HG03039 (cell line): ENCODE data around the gene PPP1R3E.
"Not testable (repeated sequence)": the region's sequence is repeated elsewhere in the genome, so short reads cannot be mapped to it uniquely, and the experiment has no call there.

Experiments used
- ATAC-seq: cut with Tn5 transposase; IDR thresholded peaks from one replicate; pipeline ENCODE4 v1.9.1; 2021; ENCODE audit warnings: mild to moderate bottlenecking, moderate library complexity; ENCODE audit not compliant: unreplicated experiment

PPP1R3E gene

DNA sequence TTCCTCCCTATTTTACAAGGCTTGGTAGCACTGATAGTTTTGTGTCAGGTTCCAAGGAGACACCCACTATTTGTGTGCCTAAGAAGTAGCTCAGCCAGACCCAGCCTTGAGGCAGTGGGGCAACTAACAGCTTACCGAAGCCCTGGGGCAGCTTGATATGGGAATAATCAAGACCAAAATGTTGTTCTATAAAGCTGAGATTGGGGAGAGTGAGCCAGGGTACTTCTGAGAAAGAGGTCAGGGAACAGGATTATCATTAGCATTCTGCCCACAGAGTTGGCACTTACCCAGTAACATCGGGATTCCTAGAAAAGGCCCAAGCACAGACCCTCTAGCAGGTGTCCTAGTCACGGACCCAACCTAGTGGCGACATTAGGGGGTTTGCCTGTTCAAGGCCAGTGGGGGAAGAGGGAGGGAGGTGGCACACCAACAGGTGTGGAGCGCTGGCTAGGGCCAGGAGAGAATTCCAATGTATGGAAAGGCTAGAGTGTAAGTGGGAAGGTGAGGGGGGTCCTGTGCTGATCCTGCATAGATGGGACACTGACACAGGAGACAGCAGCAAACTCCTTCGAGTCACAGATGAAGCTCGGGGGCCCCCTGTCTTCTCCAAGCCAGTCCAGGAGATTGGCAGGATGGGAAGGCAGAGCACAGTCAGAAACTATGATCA lies 4.9 kb downstream of the PPP1R3E start:
- ATAC-seq: no peak

GRCh38 chr14:23297096-23297495 lies 5.6 kb downstream of the PPP1R3E start:
- ATAC-seq: no peak

DNA sequence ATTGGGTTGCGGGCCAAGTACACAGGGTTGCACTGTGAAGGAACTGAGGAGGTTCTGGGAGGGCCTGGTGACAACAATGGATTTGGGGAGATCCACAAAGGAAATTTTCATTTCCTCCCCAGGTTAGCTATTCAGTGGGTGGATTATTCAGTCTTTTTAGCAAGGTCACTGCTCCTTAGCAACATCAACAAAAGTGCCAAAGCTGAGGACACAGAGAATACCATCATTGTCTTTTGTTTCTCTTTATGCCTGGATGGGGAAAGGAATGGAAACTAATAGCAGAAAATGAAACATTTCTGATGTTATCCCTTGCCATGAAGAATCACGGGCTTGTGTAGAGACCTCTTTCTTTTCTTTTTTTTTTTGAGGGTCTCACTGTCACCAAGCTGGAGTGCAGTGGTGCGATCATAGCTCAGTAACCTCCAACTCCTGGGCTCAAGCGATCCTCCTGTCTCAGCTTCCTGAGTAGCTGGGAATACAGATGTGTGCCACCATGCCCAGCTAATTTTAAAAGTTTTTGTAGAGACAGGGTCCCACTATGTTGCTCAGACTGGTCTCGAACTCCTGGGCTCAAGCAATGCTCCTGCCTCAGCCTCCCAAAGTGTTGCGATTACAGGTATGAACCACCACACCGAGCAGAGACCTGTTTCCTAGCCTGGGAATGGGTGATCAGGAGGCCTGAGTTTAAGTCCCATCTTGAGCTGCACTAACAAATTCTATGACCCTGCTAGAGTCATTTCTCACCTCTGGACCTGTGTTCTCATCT lies 6.5 kb downstream of the PPP1R3E start:
- ATAC-seq: no peak

- ATAC-seq: no peak
Observed at GRCh38 chr14:23294734-23295561, 7.7 kb downstream of the PPP1R3E start.

DNA sequence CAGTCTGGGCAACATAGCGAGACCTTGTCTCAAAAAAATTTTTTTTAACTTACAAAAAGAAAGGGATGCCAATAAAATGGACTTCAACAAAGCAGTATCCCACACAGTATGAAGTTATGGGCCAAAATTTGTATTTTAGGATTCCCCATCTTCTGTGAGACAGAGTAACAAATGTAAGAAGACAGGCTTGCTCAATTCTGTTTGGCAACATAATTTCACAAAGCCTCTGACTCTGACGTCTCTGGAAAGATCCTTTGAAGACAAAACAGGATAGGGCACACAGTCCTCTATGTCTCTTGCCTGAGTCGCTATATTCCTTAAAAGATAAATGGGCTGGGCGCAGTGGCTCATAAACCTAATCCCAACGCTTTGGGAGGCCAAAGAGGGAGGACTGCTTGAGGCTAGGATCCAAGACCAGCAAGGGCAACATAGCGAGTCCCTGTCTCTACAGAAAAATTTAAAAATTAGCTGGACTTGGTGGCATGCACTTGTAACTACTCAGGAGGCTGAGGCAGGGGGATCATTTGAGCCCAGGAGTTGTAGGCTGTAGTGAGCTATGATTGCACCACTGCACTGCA lies 15.7 kb downstream of the PPP1R3E start:
- no peak for ATAC-seq

DNA sequence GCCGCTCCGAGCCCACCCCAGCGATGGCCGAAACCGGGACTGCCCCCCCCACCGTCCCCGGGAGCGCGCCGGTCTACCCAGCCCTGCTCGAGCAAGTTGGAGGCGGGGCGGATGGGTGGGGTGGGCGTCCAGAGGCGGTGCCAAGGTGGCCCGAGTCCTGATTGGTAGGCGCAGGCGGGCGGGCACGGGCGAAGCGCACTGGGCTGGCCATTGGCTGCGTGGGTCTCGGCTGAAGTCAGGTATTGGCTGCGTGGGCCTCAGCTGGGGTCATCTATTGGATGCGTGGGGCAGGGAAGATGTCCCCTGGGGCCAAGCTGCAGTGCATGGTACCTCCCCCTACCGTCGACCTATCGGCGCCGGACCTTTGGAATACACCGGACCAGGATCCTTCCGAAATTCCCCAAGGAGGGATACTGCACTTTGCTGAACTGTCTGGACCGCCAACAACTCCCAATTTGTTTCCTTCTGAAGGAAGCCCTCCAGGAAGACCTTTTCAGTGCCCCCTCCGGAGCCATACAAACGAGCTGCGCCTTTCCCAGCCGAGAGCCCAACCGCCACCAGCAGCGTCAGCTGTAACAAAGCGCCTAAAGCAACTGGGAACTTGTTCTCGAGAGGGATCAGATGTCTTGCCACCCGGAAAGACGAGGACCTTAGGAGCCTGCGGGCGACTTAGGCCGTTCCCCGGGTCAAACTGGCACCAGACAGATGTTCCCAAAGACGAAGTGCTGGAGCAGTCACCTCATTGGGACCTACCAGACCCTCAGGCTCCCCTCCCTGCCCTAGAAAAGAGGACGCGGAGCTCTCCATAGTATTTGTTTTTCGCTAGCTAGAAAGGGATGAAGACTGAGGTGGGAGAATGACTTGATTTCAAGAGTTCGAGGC lies 16.4 kb downstream of the PPP1R3E start, which contains the start of gene HOMEZ:
HOMEZ (minus strand) TSS at position 113 of the 882 bp plus-strand sequence. CDS start 180 bp downstream, outside the sequence.
- peak; percentile 97 for ATAC-seq

DNA sequence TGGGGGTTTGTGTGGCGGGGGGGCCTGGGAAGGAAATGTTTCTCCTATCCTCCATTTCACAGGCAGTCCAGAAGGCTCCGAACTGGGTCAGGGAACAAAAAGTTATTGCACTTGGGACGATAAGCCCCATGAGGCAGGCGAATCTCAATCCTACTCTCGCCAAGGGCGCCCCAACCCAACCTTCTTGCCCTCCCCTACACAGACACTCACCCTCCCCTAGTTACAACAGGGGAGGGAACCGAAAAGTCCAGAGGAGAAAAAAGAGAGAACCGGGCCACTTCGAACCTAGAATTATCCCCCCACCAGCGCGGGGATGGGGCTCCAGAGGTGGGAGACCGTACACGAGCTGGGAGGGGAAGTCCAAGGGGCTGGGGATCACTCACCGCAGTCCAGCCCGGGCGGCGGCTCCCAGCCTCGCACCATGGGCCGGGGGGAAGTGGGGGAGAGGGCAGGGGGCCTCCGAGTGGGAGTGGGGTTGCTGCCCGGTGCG lies 17.1 kb downstream of the PPP1R3E start:
- peak; percentile 14 for ATAC-seq

DNA sequence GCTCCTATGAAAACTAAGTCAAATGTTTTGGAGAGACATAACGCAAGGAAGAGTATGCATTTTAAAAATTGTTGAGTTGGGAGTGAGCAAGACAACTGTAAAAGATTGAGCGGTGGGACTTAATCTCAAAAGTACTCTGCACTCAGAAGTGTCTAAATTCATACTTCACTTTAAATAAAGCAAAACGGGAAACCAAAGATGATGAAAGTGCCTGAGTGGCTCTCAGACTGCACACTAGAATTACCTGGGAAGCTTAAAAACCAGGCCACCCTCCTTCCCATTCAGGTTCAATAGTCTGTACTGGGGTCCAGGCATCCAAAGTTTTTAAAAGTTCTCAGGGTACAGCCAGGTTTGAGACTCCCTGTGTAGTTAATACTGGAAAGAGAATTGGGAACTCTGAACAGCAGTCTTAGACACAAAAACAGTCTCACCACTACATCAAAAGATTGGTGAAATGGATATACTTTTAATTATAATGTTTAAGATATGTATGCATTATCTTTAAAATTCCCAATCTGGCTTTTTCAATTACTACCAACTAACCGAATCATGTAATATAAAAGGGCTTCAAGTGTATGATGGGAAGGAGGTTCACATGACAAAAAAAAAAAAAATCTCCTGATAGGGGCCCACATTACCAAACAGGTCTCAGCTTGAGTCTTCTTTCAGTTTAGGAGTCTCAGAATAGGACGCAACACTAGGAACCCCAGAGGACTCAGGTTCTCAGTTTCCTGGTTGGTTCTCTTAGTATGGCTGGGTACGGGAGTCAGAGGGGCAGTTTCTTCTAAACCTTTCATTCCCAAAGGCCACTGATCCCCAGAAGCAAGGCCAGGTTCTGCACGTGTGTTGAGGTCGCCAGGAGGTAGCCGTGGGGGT lies 17.8 kb downstream of the PPP1R3E start:
- no peak for ATAC-seq

DNA sequence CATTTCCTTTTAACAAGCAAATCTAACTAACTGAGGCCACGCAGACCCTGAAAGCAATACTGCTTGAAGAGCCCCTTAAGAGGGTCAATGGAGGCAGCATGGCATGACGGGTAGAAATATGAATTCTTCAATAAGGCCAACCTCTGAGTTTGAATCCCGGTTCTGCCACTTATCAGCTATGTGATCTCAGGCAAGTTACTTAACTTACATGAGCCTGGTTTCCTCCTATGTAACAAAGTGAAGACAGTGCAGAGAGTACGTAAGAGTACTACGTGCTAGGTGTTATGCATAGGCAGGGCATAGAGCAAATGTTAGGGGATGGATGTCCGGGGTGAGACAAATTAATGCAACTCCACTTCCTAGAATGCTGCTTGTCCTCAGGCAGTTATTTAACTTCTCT lies 21.4 kb downstream of the PPP1R3E start:
- no peak for ATAC-seq

DNA sequence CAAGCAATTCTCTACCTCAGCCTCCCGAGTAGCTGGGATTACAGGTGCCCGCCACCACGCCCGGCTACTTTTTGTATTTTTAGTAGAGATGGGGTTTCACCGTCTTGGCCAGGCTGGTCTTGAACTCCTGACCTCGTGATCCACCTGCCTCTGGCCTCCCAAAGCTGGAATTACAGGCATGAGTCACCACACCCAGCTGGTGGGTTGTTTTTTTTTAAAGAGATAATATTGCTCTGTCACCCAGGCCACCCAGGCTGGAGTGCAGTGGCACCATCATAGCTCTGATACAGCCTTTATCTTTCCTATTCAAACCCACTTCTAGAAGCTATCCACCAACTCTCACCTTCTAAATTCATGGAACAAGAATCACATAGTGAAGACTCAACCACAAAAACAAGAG lies 24.7 kb downstream of the PPP1R3E start:
- ATAC-seq: not testable (repeated sequence)

DNA sequence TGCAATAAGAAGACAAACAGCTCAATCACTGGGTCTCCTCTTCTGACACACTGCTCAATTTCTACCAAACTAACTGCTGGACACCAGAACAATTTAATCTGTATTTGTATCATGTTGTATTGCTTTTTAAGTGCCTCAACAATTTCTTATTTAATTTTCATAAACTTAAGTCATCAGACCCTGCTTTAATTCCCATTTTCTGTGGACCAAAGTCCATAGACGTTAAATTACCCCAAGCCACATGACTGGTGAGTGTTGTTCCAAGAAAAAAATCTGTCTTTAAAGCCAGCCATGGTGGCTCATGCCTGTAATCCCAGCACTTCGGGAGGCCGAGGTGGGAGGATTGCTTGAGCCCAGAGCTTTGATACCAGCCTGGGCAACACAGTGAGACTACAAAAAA lies 25.5 kb downstream of the PPP1R3E start:
- ATAC-seq: no peak

DNA sequence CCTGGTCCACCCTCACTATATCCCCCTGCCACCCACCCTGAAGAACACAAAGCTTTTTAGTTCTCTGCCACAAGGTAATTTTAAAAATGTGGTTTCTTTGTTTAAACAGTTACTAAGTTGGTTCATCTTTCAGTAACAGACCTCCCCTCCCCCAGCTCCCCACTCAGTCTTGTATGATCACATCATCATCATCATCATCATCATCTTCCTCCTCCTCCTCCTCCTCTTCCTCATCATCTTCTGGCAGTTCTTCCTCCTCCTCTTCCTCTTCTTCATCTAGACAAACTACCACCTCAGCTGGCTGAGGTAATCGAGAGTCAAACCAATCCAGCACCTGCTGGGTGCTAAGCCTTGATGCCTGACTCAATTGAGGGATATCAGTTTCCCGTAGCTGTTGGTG lies 27.2 kb downstream of the PPP1R3E start:
- ATAC-seq: no peak

- no peak for ATAC-seq
Observed at GRCh38 chr14:23269193-23269592, 33.5 kb downstream of the PPP1R3E start.

- ATAC-seq: not testable (repeated sequence)
Observed at GRCh38 chr14:23260849-23261248, 41.8 kb downstream of the PPP1R3E start.

DNA sequence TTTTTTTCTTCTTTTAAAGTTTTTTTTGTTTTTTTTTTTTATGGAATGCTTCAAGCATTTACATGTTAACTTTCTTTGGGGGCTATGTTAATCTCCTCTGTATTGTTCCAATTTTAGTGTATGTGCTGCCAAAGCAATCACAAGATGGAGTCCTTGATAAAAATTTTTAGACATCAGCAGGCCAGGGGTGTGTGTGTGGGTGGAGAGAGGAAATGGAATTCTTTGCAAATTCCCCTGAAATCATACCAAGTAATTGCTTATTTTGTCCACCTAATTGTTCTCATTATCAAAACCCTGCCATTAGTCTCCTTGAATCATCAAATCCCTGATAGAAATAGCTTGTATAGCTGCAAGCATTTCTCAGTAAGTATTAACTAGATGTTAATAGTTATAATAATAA lies 43.2 kb downstream of the PPP1R3E start:
- ATAC-seq: no peak

DNA sequence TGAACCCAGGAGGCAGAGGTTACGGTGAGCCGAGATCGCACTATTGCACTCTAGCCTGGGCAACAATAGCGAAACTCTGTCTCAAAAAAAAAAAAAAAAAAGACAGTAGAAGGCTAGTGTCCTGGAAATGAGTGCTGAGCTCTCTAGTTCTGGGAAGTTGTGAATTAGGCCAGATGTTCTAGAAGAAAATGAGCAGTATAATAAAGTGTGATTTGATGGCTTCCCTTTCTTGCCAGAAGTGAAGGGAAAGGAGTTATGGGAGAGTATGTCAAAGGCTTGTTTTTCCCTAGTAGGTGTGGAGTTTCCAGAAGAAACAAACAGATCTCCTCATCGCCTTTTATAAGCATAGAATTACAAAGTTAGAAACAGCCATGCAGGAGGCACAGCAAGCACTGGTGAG lies 44.4 kb downstream of the PPP1R3E start:
- no peak for ATAC-seq

DNA sequence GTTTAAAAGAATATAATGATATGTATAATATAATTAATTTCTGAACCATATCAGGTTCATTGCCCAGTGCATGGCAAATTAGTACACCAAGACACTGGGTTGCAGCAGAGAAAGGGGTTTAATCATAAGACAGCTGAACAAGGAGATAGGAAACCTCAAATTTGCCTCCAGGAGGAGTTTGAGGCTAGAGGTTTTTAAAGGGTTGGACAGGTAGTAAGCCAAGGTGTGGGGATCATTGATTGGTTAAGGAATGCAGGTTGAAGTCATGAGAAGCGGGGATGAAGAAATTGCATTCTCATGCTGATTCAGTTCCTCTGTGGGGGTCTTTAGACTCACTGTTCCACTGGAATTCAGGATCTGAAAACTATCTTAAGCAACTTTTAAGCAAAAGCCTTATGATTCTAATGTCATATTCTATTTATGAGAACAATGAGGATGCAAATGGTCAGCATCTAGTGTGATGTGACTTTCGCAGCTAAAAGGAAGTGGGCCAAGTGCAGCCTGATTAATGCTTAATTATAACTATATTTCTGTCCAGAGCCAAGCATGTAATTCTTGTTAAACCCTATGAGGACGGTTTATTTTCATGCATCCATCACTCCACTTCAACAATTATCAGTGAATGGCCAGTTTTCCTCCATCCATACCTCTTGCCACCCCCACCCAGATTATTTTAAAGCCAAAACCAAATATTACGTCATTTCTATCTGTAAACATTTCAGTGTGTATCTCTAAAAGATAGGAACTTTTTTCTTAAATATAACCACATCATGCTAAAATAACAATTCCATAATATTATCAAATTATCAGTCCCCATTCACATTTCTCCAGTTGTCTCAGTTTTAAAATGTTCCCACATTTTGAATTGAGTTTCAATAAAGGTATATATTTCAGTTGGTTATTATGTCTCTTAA lies 50.0 kb downstream of the PPP1R3E start:
- ATAC-seq: no peak

DNA sequence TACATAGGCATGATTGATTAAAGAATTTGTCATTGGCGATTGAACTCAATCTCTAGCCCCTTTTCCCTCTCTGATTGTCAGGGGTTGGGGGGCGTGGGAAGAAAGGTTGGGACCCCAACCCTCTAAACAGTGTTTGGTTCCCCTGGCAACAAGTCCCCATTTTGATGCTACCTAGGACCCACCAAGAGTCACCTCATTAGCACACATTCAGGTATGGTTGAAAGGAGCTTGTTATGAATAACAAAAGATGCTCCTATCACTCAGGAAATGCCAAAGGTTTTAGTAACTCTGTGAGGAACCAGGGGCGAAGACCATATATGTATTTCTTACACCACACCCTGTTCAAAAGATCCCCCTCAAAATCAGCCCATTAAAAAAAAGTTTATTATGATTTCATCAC lies 50.7 kb downstream of the PPP1R3E start:
- no peak for ATAC-seq
